PC-3 (cell line): ENCODE results near the gene CHPF2. TPM values are rescaled to one million over a fixed set of nuclear protein-coding genes. Genes with fewer than 3 reads are reported as not detected.

Experiments used
- ATAC-seq: fragments of 200-7000 bp; cut with Tn5 transposase; 2 replicates; pipeline ENCODE4 v1.9.1; 2020; ENCODE audit warnings: mild to moderate bottlenecking, moderate library complexity
- BruUV-seq: library from RNA; stranded (reverse); fragments of 400-500 nt; replicated peaks from 2 replicates; lab custom pipeline; 2021; lab: Mats Ljungman, UMichigan
- CTCF ChIA-PET: fragments of 300-600 bp; sonication (Branson Sonifier 250); formaldehyde crosslinking; loops from one replicate; lab custom pipeline; 2022; ENCODE audit warnings: antibody characterized with exemption; lab: Charles Lee
- POLR2A ChIA-PET: fragments of 300-600 bp; sonication (Branson Sonifier 250); formaldehyde crosslinking; loops from one replicate; lab custom pipeline; 2022; ENCODE audit warnings: antibody characterized with exemption; ENCODE audit not compliant: unreplicated experiment; lab: Charles Lee
- DNase-seq: peaks from one replicate; pipeline ENCODE4 v3.0.0-alpha.2; 2015
- H2AFZ ChIP-seq: fragments of 300-600 bp; sonication (generic); 2 replicates; pipeline ENCODE4 v1.6.0; 2016; ENCODE audit warnings: antibody characterized with exemption, low read length
- H3F3A ChIP-seq: fragments of 300-600 bp; sonication (generic); one replicate; pipeline ENCODE4 v1.6.0; 2017; ENCODE audit warnings: antibody characterized with exemption, low read length, control low read depth, mild to moderate bottlenecking; ENCODE audit not compliant: unreplicated experiment
- H3K27ac ChIP-seq: fragments of 300-600 bp; sonication (generic); 2 replicates; pipeline ENCODE4 v1.5.1; 2016; ENCODE audit warnings: mild to moderate bottlenecking, low read length
- H3K27me3 ChIP-seq: fragments of 300-600 bp; sonication (generic); 2 replicates; pipeline ENCODE4 v1.6.1; 2016; ENCODE audit warnings: low read length, mixed read lengths
- H3K36me3 ChIP-seq: fragments of 300-600 bp; sonication (generic); 2 replicates; pipeline ENCODE4 v1.6.1; 2016; ENCODE audit warnings: low read depth, mixed run types, low read length, mixed read lengths
- H3K4me1 ChIP-seq: fragments of 300-600 bp; sonication (generic); 2 replicates; pipeline ENCODE4 v1.5.1; 2016; ENCODE audit warnings: low read length; ENCODE audit not compliant: insufficient read depth
- H3K4me2 ChIP-seq: fragments of 300-600 bp; sonication (generic); 2 replicates; pipeline ENCODE4 v1.6.0; 2016; ENCODE audit warnings: low read length
- H3K4me3 ChIP-seq: fragments of 300-600 bp; sonication (generic); 2 replicates; pipeline ENCODE4 v1.5.1; 2016; ENCODE audit warnings: mild to moderate bottlenecking, low read length, mixed read lengths
- H3K79me2 ChIP-seq: fragments of 300-600 bp; sonication (generic); 2 replicates; pipeline ENCODE4 v1.6.1; 2017; ENCODE audit warnings: low read length, mixed read lengths
- H3K9ac ChIP-seq: fragments of 300-600 bp; sonication (generic); 2 replicates; pipeline ENCODE4 v1.6.0; 2016; ENCODE audit warnings: mild to moderate bottlenecking, low read length
- H3K9me2 ChIP-seq: fragments of 300-600 bp; sonication (generic); replicated peaks from 2 replicates; pipeline ENCODE4 v1.6.1; 2016; ENCODE audit warnings: mixed run types, low read length, mixed read lengths
- H3K9me3 ChIP-seq: fragments of 300-600 bp; sonication (generic); 2 replicates; pipeline ENCODE4 v1.6.1; 2016; ENCODE audit warnings: low read length, mixed read lengths
- H4K20me1 ChIP-seq: fragments of 300-600 bp; sonication (generic); 2 replicates; pipeline ENCODE4 v1.6.1; 2016; ENCODE audit warnings: low read length, mixed read lengths
- EZH2 ChIP-seq: fragments of 300-600 bp; sonication (generic); IDR thresholded peaks from one replicate; pipeline ENCODE4 v1.6.1; 2017; ENCODE audit warnings: antibody characterized with exemption, mild to moderate bottlenecking, low read length; ENCODE audit not compliant: unreplicated experiment
- EZH2phosphoT487 ChIP-seq: fragments of 300-600 bp; sonication (generic); IDR thresholded peaks from 2 replicates; pipeline ENCODE4 v1.6.1; 2018; ENCODE audit warnings: mild to moderate bottlenecking, antibody characterized with exemption, low read length, borderline replicate concordance
- intact Hi-C: fragments of 100-400 bp; cut with micrococcal nuclease; formaldehyde crosslinking; loops from 2 replicates; pipeline ENCODE4 v1.9.0; 2023
- total RNA-seq: library from RNA; depleted of rRNA; stranded (reverse); fragments of >200 nt; gene quantifications from 2 replicates; pipeline ENCODE4 v1.2.3, GENCODE V29; 2014
- TF ChIP-seq, protein P1 (sequence below): fragments of 300-600 bp; sonication (generic); conservative IDR thresholded peaks from 2 replicates; pipeline ENCODE4 v1.5.1; 2017; ENCODE audit warnings: antibody characterized with exemption, low read depth, mild to moderate bottlenecking, low read length

CHPF2 gene
- total RNA-seq, 1 experiment from 2014 or later: 30.1 TPM

GRCh38 chr7:151279868-151280267, 47.6 kb downstream of the CHPF2 start:
- H3K9ac ChIP-seq: no peak overlapping the region
- no peak overlapping the region for H2AFZ ChIP-seq
- no peaks in the 10 kb centered on the region for H3F3A ChIP-seq
- ATAC-seq: no peak
- H3K9me2 ChIP-seq: no peaks in the 10 kb centered on the region
- H3K79me2 ChIP-seq: no peaks in the 10 kb centered on the region
- H4K20me1 ChIP-seq: no peaks in the 10 kb centered on the region
- no peaks in the 10 kb centered on the region for H3K9me3 ChIP-seq
- no peak overlapping the region for H3K4me2 ChIP-seq
- H3K27ac ChIP-seq: no peak overlapping the region
- no peaks in the 10 kb centered on the region for H3K36me3 ChIP-seq
- peaks cover 13% of the 10 kb centered on the region for H3K27me3 ChIP-seq
- ChIA-PET CTCF (no interaction called here), POLR2A (no interaction called here)
- intact Hi-C loops: no loop called here
- DNase-seq: no peak
- no peak overlapping the region for H3K4me3 ChIP-seq
- H3K4me1 ChIP-seq: no peaks in the 10 kb centered on the region; the same call in 1 of the 2 replicates
- TF ChIP-seq, protein P1, sequence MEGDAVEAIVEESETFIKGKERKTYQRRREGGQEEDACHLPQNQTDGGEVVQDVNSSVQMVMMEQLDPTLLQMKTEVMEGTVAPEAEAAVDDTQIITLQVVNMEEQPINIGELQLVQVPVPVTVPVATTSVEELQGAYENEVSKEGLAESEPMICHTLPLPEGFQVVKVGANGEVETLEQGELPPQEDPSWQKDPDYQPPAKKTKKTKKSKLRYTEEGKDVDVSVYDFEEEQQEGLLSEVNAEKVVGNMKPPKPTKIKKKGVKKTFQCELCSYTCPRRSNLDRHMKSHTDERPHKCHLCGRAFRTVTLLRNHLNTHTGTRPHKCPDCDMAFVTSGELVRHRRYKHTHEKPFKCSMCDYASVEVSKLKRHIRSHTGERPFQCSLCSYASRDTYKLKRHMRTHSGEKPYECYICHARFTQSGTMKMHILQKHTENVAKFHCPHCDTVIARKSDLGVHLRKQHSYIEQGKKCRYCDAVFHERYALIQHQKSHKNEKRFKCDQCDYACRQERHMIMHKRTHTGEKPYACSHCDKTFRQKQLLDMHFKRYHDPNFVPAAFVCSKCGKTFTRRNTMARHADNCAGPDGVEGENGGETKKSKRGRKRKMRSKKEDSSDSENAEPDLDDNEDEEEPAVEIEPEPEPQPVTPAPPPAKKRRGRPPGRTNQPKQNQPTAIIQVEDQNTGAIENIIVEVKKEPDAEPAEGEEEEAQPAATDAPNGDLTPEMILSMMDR: no peak
- BruUV-seq: no TSS peak

DNA sequence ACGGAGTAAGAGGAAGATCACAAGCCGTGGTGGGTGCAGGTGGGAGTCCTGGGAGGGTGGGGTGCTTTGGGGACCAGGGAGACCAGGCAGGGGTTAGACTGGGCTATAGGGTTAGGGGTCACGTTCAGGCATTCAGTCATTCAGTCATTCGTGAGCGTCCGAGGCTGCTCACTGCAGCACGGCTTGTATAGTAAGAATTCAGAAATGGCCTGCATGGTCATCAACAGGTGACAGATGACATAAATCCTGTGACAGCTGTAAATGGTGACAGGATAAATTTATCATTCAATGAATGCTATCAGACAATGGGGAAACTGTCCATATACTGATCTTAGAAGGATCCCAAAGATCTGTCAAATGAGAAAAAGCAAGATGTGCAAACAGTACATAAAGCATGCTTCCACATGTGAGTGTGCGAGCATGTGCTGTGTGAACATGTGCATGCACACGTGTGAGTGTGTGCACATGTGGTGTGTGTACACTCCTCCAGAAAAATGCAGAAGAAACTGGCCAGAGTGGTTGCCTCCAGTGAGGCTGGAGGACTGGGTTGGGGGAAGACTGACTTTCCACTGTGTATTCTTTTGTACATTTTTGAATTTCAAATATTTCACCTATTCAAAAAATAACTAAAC, 48.2 kb downstream of the CHPF2 start:
- TF ChIP-seq EZH2phosphoT487 (no peak), EZH2 (no peak)
- TF ChIP-seq, protein P1: no peak
- H4K20me1 ChIP-seq: no peaks in the 10 kb centered on the region
- BruUV-seq: no TSS peak
- no peaks in the 10 kb centered on the region; the same call in 1 of the 2 replicates for H3K4me1 ChIP-seq
- H3K27me3 ChIP-seq: peaks cover 15% of the 10 kb centered on the region
- no peaks in the 10 kb centered on the region for H3K36me3 ChIP-seq
- ChIA-PET POLR2A (no interaction called here), CTCF (no interaction called here)
- no peak overlapping the region for H2AFZ ChIP-seq
- no peaks in the 10 kb centered on the region for H3K9me2 ChIP-seq
- no peak overlapping the region for H3K9ac ChIP-seq
- H3F3A ChIP-seq: no peaks in the 10 kb centered on the region
- intact Hi-C loops: no loop called here
- ATAC-seq (no peak), DNase-seq (no peak)
- H3K9me3 ChIP-seq: no peaks in the 10 kb centered on the region
- H3K79me2 ChIP-seq: no peaks in the 10 kb centered on the region
- no peak overlapping the region for H3K27ac ChIP-seq
- H3K4me3 ChIP-seq: no peak overlapping the region
- no peak overlapping the region for H3K4me2 ChIP-seq

DNA sequence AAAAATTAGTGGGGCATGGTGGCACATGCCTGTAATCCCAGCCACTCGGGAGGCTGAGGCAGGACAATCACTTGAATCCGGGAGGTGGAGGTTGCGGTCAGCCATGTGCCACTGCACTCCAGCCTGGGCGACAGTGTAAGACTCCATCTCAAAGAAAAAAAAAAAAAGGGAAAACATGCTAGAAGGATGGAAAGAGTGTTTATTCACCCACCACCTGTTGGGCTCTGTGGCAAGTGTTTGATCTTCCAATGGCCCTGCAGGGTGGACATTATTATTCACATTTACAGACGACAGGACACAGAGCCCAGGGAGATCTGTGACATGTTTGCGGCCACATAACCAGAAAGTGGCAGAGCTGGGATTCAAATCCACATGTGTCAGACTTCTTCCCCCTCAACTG, 49.4 kb downstream of the CHPF2 start:
- TF ChIP-seq EZH2phosphoT487 (no peak), EZH2 (no peak)
- TF ChIP-seq, protein P1: no peak
- CTCF ChIA-PET: no interaction called here

More for the DNA sequence above, 49.4 kb downstream of the CHPF2 start:
- Histone ChIP-seq H3K79me2 (no peaks in the 10 kb centered on the region), H3K9ac (no peak overlapping the region), H3K4me2 (no peak overlapping the region), H3K27ac (no peak overlapping the region), H3K36me3 (no peaks in the 10 kb centered on the region), H3K9me3 (no peaks in the 10 kb centered on the region), H3K4me1 (no peaks in the 10 kb centered on the region; the same call in 1 of the 2 replicates), H3F3A (no peaks in the 10 kb centered on the region), H3K27me3 (peaks cover 23% of the 10 kb centered on the region), H4K20me1 (no peaks in the 10 kb centered on the region), H3K4me3 (no peak overlapping the region), H3K9me2 (no peaks in the 10 kb centered on the region), H2AFZ (no peak overlapping the region)
- DNase-seq (no peak), ATAC-seq (no peak)
- intact Hi-C loops: no loop called here
- BruUV-seq: no TSS peak
- POLR2A ChIA-PET: no interaction called here
